Ishikawa (cell line): Measurements from ENCODE around the gene ATF7IP2.

Source experiments
- CEBPB ChIP-seq: IDR thresholded peaks from 2 replicates; pipeline ENCODE4 v1.6.1; 2012
- CREB1 ChIP-seq: IDR thresholded peaks from 2 replicates; pipeline ENCODE4 v1.6.1; 2012; ENCODE audit warnings: low read depth
- EGR1 ChIP-seq: IDR thresholded peaks from 2 replicates; pipeline ENCODE4 v1.6.1; 2012
- EP300 ChIP-seq: IDR thresholded peaks from 2 replicates; pipeline ENCODE4 v1.6.1; 2012; ENCODE audit warnings: borderline replicate concordance
- FOXM1 ChIP-seq: IDR thresholded peaks from 2 replicates; pipeline ENCODE4 v1.6.1; 2012; ENCODE audit warnings: low read depth, borderline replicate concordance
- MAX ChIP-seq: IDR thresholded peaks from 2 replicates; pipeline ENCODE4 v1.6.1; 2012
- NFIC ChIP-seq: IDR thresholded peaks from 2 replicates; pipeline ENCODE4 v1.6.1; 2012
- RAD21 ChIP-seq: IDR thresholded peaks from 2 replicates; pipeline ENCODE4 v1.6.1; 2012; ENCODE audit warnings: low read depth
- REST ChIP-seq: IDR thresholded peaks from 2 replicates; pipeline ENCODE4 v1.6.1; 2012; ENCODE audit warnings: low read depth, mild to moderate bottlenecking
- TAF1 ChIP-seq: IDR thresholded peaks from 2 replicates; pipeline ENCODE4 v1.6.1; 2012; ENCODE audit warnings: low read depth, mild to moderate bottlenecking
- TCF12 ChIP-seq: IDR thresholded peaks from 2 replicates; pipeline ENCODE4 v1.6.1; 2012; ENCODE audit warnings: low read depth
- TEAD4 ChIP-seq: IDR thresholded peaks from 2 replicates; pipeline ENCODE4 v1.6.1; 2012
- USF1 ChIP-seq: IDR thresholded peaks from 2 replicates; pipeline ENCODE4 v1.6.1; 2012
- YY1 ChIP-seq: IDR thresholded peaks from 2 replicates; pipeline ENCODE4 v1.6.1; 2012; ENCODE audit warnings: low read depth
- ZBTB7A ChIP-seq: IDR thresholded peaks from 2 replicates; pipeline ENCODE4 v1.6.1; 2012; ENCODE audit warnings: low read depth

The ATF7IP2 gene

GRCh38 chr16:10509534-10510025 is 123.7 kb downstream of the ATF7IP2 start:
- no peak for TF ChIP-seq CEBPB
- TF ChIP-seq RAD21, result peak; percentile 98

- TF ChIP-seq REST, result no peak
- no peak for TF ChIP-seq EP300
- TF ChIP-seq NFIC, result no peak
- no peak for TF ChIP-seq MAX
- TF ChIP-seq TEAD4, result no peak
- TF ChIP-seq EGR1, result no peak
- TF ChIP-seq RAD21, result no peak
- TF ChIP-seq CREB1, result no peak
- TF ChIP-seq TAF1, result no peak
- no peak for TF ChIP-seq FOXM1
Measured at GRCh38 chr16:10510279-10510678, 124.4 kb downstream of the ATF7IP2 start.

GRCh38 chr16:10511829-10512228 is 126.0 kb downstream of the ATF7IP2 start:
- no peak for TF ChIP-seq TCF12
- TF ChIP-seq FOXM1, result no peak
- no peak for TF ChIP-seq ZBTB7A
- no peak for TF ChIP-seq YY1
- TF ChIP-seq TAF1, result no peak
- no peak for TF ChIP-seq NFIC
- no peak for TF ChIP-seq CREB1
- TF ChIP-seq RAD21, result no peak
- TF ChIP-seq TEAD4, result no peak
- no peak for TF ChIP-seq EP300
- TF ChIP-seq EGR1, result no peak
- TF ChIP-seq USF1, result no peak
- no peak for TF ChIP-seq CEBPB
- TF ChIP-seq MAX, result no peak
- TF ChIP-seq REST, result no peak

- TF ChIP-seq EGR1 (no peak), RAD21 (peak; percentile 76)
Measured at GRCh38 chr16:10514369-10515055, 128.7 kb downstream of the ATF7IP2 start.

- no peak for TF ChIP-seq EGR1
- TF ChIP-seq USF1, result no peak
- no peak for TF ChIP-seq FOXM1
- TF ChIP-seq TEAD4, result no peak
- no peak for TF ChIP-seq EP300
- no peak for TF ChIP-seq ZBTB7A
- TF ChIP-seq RAD21, result no peak
- no peak for TF ChIP-seq CREB1
- TF ChIP-seq NFIC, result no peak
- TF ChIP-seq CEBPB, result no peak
- TF ChIP-seq TCF12, result no peak
- no peak for TF ChIP-seq YY1
- no peak for TF ChIP-seq REST
- no peak for TF ChIP-seq MAX
- TF ChIP-seq TAF1, result no peak
Measured at GRCh38 chr16:10517868-10518267, 132.0 kb downstream of the ATF7IP2 start.
